ENCODE data around the gene NTMT1.

NTMT1 gene

GRCh38 chr9:129678844-129679243 lies 52.9 kb downstream of the NTMT1 start:
- DNase-seq (ENCODE audit: low spot score), result no peak

GRCh38 chr9:129679537-129679936 lies 53.6 kb downstream of the NTMT1 start:
- DNase-seq (ENCODE audit: low spot score), result no peak

GRCh38 chr9:129681924-129682323 lies 56.0 kb downstream of the NTMT1 start:
- DNase-seq (ENCODE audit: low spot score), result no peak

- no peak for DNase-seq (ENCODE audit: low spot score)
Measured at GRCh38 chr9:129682381-129682780, 56.4 kb downstream of the NTMT1 start.

- no peak for DNase-seq (ENCODE audit: low spot score)
Measured at GRCh38 chr9:129685220-129685932, 59.4 kb downstream of the NTMT1 start.
